ENCODE measurements around the gene FMO4. TPM values are rescaled to one million over a fixed set of nuclear protein-coding genes. Genes with fewer than 3 reads are reported as not detected.
"Not testable (repeated sequence)": the region's sequence is repeated elsewhere in the genome, so short reads cannot be mapped to it uniquely, and the experiment has no call there.

Gene FMO4
- polyA plus RNA-seq, 1 donor from 2014 or later: not detected

DNA sequence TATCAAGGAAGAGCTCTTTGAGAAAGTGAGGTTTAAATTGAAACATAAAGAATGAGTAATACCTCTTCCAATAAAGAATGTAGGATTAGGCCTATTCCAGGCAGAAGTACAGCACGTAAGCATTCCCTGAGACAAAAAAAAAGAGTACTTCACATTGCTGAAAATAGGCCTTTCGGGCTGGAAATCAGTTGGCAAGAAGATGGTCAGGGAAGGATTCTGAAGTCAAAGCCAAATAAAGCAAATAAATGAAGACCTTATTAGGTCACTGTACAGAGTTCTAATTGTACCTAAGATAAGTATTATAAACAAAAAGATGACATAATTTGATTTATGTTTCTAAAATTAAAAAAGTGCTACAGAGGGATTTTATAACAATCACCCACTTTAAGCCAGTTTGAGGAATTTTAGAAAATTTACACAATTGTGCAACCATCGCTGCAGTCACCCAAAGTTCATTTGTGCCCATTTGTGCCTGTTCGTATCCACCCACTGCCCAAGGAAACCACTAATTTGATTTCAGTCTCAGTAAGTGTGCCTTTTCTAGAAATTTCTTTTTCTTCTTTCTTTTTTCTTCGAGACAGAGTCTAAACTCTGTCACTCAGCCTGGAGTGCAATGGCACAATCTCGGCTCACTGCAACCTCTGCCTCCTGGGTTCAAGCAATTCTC is 58.6 kb downstream of the FMO4 start:
- Histone ChIP-seq H3K36me3 (ENCODE audit: insufficient read depth, low read length) (no peaks in the 10 kb centered on the region), H3F3A (ENCODE audit: insufficient read depth, low read length, poor library complexity, severe bottlenecking) (no peaks in the 10 kb centered on the region), H3K4me3 (ENCODE audit: low read length) (no peak overlapping the region), H3K9me3 (ENCODE audit: low read length) (no peaks in the 10 kb centered on the region), H3K4me2 (ENCODE audit: low read length) (no peak overlapping the region), H3K9ac (ENCODE audit: low read length) (no peak overlapping the region), H2AFZ (ENCODE audit: low read depth, low read length) (no peak overlapping the region), H3K79me2 (replicated peaks; ENCODE audit: insufficient read depth, low read length) (no peaks in the 10 kb centered on the region), H3K27me3 (ENCODE audit: insufficient read depth, low read depth, low read length) (no peaks in the 10 kb centered on the region), H4K20me1 (ENCODE audit: insufficient read depth) (no peaks in the 10 kb centered on the region), H3K27ac (ENCODE audit: low read length) (no peak overlapping the region), H3K9me2 (ENCODE audit: insufficient read depth, low read length) (no peaks in the 10 kb centered on the region)
- TF ChIP-seq SMC3 (conservative IDR thresholded peaks at IDR 0.05; ENCODE audit: poor library complexity) (no peak), TAF1 (IDR thresholded peaks at IDR 0.05; ENCODE audit: low read depth) (no peak), POLR2AphosphoS5 (IDR thresholded peaks at IDR 0.05) (no peak), MXI1 (conservative IDR thresholded peaks at IDR 0.05; ENCODE audit: poor library complexity, severe bottlenecking) (no peak), CTCF (IDR thresholded peaks at IDR 0.05; ENCODE audit: poor library complexity, severe bottlenecking) (no peak), EP300 (conservative IDR thresholded peaks at IDR 0.05; ENCODE audit: poor library complexity, severe bottlenecking) (no peak), EZH2 (IDR thresholded peaks at IDR 0.05; ENCODE audit: borderline replicate concordance, insufficient read depth, low read length, poor library complexity, severe bottlenecking) (no peak)
- TF ChIP-seq, protein P1, sequence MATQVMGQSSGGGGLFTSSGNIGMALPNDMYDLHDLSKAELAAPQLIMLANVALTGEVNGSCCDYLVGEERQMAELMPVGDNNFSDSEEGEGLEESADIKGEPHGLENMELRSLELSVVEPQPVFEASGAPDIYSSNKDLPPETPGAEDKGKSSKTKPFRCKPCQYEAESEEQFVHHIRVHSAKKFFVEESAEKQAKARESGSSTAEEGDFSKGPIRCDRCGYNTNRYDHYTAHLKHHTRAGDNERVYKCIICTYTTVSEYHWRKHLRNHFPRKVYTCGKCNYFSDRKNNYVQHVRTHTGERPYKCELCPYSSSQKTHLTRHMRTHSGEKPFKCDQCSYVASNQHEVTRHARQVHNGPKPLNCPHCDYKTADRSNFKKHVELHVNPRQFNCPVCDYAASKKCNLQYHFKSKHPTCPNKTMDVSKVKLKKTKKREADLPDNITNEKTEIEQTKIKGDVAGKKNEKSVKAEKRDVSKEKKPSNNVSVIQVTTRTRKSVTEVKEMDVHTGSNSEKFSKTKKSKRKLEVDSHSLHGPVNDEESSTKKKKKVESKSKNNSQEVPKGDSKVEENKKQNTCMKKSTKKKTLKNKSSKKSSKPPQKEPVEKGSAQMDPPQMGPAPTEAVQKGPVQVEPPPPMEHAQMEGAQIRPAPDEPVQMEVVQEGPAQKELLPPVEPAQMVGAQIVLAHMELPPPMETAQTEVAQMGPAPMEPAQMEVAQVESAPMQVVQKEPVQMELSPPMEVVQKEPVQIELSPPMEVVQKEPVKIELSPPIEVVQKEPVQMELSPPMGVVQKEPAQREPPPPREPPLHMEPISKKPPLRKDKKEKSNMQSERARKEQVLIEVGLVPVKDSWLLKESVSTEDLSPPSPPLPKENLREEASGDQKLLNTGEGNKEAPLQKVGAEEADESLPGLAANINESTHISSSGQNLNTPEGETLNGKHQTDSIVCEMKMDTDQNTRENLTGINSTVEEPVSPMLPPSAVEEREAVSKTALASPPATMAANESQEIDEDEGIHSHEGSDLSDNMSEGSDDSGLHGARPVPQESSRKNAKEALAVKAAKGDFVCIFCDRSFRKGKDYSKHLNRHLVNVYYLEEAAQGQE (IDR thresholded peaks at IDR 0.05; ENCODE audit: borderline replicate concordance): no peak

DNA sequence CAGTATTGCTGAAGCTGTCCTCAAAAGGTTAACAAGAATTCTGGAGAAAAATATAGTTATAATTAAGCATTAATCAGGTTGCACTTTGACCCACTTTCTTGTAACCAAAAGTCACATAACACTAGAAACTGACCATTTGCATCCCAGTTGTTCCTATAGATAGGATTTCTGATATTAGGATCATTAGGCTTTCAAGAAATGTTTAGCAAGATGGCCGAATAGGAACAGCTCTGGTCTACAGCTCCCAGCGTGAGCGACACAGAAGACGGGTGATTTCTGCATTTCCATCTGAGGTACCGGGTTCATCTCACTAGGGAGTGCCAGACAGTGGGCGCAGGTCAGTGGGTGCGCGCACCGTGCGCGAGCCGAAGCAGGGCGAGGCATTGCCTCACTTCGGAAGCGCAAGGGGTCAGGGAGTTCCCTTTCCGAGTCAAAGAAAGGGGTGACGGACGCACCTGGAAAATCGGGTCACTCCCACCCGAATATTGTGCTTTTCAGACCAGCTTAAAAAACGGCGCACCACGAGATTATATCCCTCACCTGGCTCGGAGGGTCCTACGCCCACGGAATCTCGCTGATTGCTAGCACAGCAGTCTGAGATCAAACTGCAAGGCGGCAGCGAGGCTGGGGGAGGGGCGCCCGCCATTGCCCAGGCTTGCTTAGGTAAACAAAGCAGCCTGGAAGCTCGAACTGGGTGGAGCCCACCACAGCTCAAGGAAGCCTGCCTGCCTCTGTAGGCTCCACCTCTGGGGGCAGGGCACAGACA is 59.6 kb downstream of the FMO4 start:
- not testable (repeated sequence) for H2AFZ ChIP-seq (ENCODE audit: low read depth, low read length); H3K4me3 ChIP-seq (ENCODE audit: low read length); H3K27ac ChIP-seq (ENCODE audit: low read length)

More for the DNA sequence above, 59.6 kb downstream of the FMO4 start:
- H3K9me3 ChIP-seq (ENCODE audit: low read length); H3K4me2 ChIP-seq (ENCODE audit: low read length); H3K79me2 ChIP-seq (replicated peaks; ENCODE audit: insufficient read depth, low read length); H3K9me2 ChIP-seq (ENCODE audit: insufficient read depth, low read length); H3K36me3 ChIP-seq (ENCODE audit: insufficient read depth, low read length); H4K20me1 ChIP-seq (ENCODE audit: insufficient read depth); H3K9ac ChIP-seq (ENCODE audit: low read length); H3K27me3 ChIP-seq (ENCODE audit: insufficient read depth, low read depth, low read length); H3F3A ChIP-seq (ENCODE audit: insufficient read depth, low read length, poor library complexity, severe bottlenecking): not testable (repeated sequence)
